Motor neuron (in vitro differentiated cells): ENCODE measurements around the gene VTI1A. TPM values are rescaled to one million over a fixed set of nuclear protein-coding genes. Genes with fewer than 3 reads are reported as not detected.
"Not testable (repeated sequence)": the region's sequence is repeated elsewhere in the genome, so short reads cannot be mapped to it uniquely, and the experiment has no call there.

ENCODE experiments used
- ATAC-seq, 8 experiments: fragments of 200-7000 bp; cut with Tn5 transposase; replicated peaks in 6 of 8; 2 replicates each; pipeline ENCODE4 v1.8.0; 2021; ENCODE audit warnings: mild to moderate bottlenecking in 8 of 8, moderate library complexity in 8 of 8
- H3K27ac ChIP-seq, 2 donors: fragments of 250-450 bp; sonication (Bioruptor Pico); 2 replicates each; pipeline ENCODE4 v1.9.0; 2021; ENCODE audit warnings: antibody characterized with exemption in 2 of 2, mild to moderate bottlenecking in 2 of 2, moderate library complexity in 1 of 2
- H3K4me1 ChIP-seq, 2 donors: fragments of 250-450 bp; sonication (Bioruptor Pico); replicated peaks in 1 of 2; 2 replicates each; pipeline ENCODE4 v1.6.1; 2021; ENCODE audit warnings: antibody characterized with exemption in 2 of 2, mild to moderate bottlenecking in 2 of 2, moderate library complexity in 1 of 2
- H3K4me3 ChIP-seq, 5 donors: fragments of 250-450 bp; sonication (Bioruptor Pico); 2 replicates each; pipeline ENCODE4 v1.9.0; 2021; ENCODE audit warnings: antibody characterized with exemption in 5 of 5, mild to moderate bottlenecking in 5 of 5, moderate library complexity in 4 of 5
- WGBS, 10 experiments: fragments of 450-650 bp; shearing (Covaris generic); methylation state at CpG; one replicate each; pipeline ENCODE4 v1.0.0; 2022; 5-methylcytosine and 5-hydroxymethylcytosine counted together
- in situ Hi-C, 9 experiments: fragments of 400-800 bp; cut with MboI; loops; one replicate each; pipeline ENCODE4 v1.15.0; 2021; ENCODE audit warnings: low sequenced_read_pairs in 9 of 9, low pct_unique_long_range_greater_than_20kb in 2 of 9; ENCODE audit not compliant: unreplicated experiment in 9 of 9
- total RNA-seq, 8 experiments: library from RNA; unstranded; fragments of 300-600 nt; gene quantifications; 2 replicates each; pipeline versions ENCODE4 v1.2.3 to v1.2.4, GENCODE V29; 2022

The VTI1A gene
- total RNA-seq, 8 experiments from 2014 or later: 29.8 to 55.3 (median 42.6) TPM

DNA sequence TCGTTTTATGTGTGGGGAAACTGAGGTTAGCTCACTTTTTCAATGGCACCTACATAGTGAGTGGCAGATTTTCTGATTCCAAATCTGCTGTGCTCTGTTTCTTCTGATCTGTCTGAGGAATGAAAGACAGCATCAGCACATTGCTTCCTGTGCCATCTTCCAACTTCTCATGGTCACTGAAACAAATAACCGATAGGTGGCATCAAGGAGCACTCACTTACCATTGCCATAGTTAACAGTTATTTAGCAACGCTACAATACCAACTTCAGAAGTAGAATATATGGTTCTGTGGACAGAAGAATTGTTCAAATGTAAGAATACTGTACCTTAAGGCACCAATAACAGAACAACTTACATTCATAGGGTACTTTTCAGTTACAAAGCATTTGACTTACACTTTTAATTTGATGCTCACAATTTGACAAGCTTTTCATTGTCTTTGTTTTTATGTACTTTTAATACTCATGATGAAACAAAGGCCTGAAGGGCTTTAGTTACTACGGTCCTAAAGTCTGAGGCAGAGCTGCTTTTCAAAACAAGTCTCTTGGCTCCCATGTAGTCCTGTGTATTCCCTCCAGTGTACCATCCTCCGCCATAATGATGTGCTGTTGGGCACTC lies 274.2 kb downstream of the VTI1A start:
- WGBS, 10 experiments: 27 to 84% (median 52%) methylated on average over 1 to 5 of the region's 5 CpGs
- peak in 2 of 8 experiments; percentile 11 to 59 for ATAC-seq
- in situ Hi-C loops: no loop called here
- no peak overlapping the region for H3K4me3 ChIP-seq
- no peak overlapping the region for H3K27ac ChIP-seq
- H3K4me1 ChIP-seq: peaks cover 7 to 26% of the 10 kb centered on the region in 2 donors

DNA sequence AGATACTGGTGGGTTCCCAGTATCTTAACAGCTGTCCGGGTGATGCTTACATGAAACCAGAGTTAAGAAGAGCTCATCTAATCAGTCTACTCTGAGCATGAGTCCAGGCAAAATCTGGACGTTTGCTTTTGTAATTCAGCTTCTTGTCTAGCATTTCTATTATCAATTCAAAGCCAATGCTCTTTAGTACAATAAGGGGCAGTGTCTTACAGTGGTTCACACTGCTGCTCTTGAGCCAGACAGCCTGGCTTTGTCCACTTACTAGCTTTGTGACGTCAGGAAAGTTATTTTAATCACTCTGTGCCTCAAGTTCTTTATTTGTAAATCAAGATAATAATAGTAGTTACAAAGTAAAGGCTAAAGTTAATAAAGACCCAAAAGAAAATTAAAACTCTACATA lies 275.7 kb downstream of the VTI1A start:
- in situ Hi-C loops: no loop called here
- ATAC-seq: peak in 1 of 8 experiments; percentile 27

DNA sequence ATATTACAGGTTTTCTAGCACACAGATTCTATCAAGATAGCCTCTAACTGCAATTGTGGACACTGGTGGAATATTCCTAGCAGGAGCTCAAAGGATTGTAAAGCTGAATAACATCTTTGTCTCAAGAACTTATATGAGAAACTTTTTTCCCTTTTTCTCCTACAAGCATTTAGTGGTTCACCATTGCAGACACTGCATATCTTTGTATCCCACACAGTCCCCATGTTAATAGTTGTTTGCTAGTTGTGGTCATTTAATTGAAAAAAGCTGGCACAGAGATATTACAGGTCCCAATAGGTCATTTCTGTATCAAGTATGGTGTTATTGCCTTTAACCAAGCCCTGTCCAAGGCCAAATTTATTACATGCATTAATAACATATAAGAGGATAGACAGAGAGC lies 276.9 kb downstream of the VTI1A start:
- in situ Hi-C loops: no loop called here
- ATAC-seq: peak in 1 of 8 experiments; percentile 66

More for the DNA sequence above, 275.7 kb downstream of the VTI1A start:
- no peak overlapping the region for H3K4me3 ChIP-seq
- H3K27ac ChIP-seq: no peak overlapping the region
- H3K4me1 ChIP-seq: peaks cover 7 to 14% of the 10 kb centered on the region in 2 donors
- WGBS, 10 experiments: 0 to 83% (median 64%) methylated on average over 1 to 3 of the region's 3 CpGs; no CpG with 5 or more reads in 2 of the 10 experiments

DNA sequence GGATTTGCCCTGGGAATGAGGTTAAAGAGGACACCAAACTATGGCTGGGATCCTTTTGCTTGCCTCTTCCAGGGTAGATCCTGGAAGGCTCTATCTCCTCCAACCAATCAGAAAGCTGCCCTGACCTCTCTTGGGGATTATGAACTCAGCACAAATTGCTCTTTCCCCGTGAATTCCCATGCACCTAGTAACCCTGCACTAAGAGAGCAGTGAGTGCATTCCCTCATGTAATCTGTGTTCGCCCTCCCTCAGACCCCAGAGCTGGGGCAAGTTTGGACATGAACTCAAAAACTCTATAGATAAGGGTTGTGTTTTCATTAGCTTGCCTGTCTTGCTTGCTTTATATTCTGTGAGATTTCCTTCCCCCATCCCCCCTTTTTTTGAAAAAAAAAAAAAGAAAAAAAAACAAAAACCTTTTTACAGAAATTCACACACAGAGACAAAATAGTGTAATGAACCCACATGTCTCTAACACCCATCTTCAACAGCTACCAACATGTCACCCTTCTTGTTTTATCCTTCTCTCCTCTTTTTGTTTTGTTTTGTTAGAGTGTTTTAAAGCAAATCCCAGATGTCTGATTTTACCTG lies 277.5 kb downstream of the VTI1A start:
- in situ Hi-C loops: no loop called here

More for the DNA sequence above, 276.9 kb downstream of the VTI1A start:
- H3K4me1 ChIP-seq: peaks cover 10 to 21% of the 10 kb centered on the region in 2 donors
- no peak overlapping the region for H3K4me3 ChIP-seq
- H3K27ac ChIP-seq: no peak overlapping the region

DNA sequence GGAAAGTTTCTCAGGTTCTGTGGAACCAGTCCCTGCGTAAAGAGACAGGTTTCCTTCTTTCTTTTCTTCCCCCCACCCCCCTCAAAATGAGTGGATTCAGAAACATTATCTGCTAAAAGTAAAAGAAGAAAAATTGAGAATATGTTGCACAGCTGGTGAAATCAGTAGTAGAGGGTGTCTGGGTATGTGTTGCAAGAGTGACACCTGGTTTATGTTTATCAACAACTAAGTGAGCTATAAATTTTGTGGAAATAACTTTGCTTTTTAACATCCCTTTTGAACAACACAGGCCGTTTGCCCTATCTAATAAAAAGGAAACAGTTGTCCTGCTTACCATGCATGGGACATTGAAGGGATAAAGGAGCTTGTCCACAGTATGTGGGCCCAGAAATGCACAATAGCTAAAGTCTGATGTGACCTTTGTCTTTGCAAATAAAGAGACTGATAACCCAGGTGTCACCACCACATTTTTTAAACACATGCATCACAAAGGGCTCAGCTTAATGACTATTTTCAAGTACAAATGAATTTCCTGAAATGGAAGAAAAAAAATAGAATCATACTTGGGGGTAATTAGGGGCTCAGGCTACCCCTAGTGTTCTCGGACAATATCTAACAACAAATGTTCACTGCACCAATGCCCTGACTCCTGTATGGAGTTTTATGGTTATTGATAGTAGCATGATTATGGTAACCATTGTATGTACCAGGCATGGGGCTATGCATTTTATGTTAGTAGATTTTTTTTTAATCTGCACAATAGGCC lies 281.3 kb downstream of the VTI1A start:
- in situ Hi-C loops: no loop called here
- Histone ChIP-seq H3K4me1 (peaks cover 24 to 27% of the 10 kb centered on the region in 2 donors), H3K4me3 (no peak overlapping the region), H3K27ac (no peak overlapping the region)
- no peak for ATAC-seq
- 25 to 100% (median 44%) methylated on average over 1 to 3 of the region's 3 CpGs; no CpG with 5 or more reads in 4 of the 10 experiments for WGBS, 10 experiments

More for the DNA sequence above, 277.5 kb downstream of the VTI1A start:
- WGBS, 10 experiments: 40 to 100% (median 83%) methylated on average over 1 to 2 of the region's 2 CpGs; no CpG with 5 or more reads in 5 of the 10 experiments
- no peak for ATAC-seq
- H3K27ac ChIP-seq: no peak overlapping the region
- H3K4me1 ChIP-seq: peaks cover 8 to 21% of the 10 kb centered on the region in 2 donors
- H3K4me3 ChIP-seq: no peak overlapping the region

DNA sequence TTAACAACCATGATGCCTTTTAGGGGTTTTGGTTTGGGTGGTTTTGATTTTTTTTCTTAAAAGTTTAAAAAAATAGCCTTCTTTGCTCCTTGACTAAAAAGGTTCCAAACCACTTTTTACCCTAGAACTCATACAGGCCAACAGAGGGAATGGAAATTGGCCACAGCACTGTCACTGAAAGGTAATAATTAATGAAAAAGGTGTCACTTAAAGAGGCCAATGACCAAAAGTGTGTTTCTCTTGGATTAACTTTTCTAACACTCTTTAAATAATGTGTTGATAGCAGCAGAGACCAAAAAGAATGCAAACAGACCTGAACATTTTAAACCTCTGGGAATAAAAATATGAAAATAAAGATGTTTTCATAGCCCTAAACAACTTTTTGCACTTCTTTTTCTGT lies 282.0 kb downstream of the VTI1A start:
- Histone ChIP-seq H3K27ac (no peak overlapping the region), H3K4me1 (peaks cover 25% of the 10 kb centered on the region in 2 donors), H3K4me3 (no peak overlapping the region)
- ATAC-seq: no peak
- in situ Hi-C loops: no loop called here

DNA sequence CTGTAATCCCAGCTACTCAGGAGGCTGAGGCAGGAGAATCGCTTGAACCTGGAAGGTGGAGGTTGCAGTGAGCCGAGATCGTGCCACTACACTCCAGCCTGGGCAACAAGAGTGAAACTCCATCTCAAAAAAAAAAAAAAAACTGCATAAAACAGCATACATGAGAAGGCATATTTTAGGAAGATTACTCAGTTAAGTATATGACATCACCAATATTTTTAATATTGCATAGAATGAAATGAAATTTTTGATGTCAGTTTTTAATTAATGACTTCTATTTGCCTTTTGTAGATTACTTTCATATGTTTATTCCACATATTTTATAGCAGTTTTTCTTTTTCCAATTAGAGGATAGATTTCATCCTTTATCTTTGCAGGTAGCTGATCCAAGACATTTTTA lies 284.4 kb downstream of the VTI1A start:
- in situ Hi-C loops, ATAC-seq, H3K4me3 ChIP-seq, H3K27ac ChIP-seq: not testable (repeated sequence)
- H3K4me1 ChIP-seq: peaks cover 22 to 24% of the 10 kb centered on the region in 2 donors
- 100% methylated on average over 3 of the region's 3 CpGs; no CpG with 5 or more reads in 9 of the 10 experiments for WGBS, 10 experiments

DNA sequence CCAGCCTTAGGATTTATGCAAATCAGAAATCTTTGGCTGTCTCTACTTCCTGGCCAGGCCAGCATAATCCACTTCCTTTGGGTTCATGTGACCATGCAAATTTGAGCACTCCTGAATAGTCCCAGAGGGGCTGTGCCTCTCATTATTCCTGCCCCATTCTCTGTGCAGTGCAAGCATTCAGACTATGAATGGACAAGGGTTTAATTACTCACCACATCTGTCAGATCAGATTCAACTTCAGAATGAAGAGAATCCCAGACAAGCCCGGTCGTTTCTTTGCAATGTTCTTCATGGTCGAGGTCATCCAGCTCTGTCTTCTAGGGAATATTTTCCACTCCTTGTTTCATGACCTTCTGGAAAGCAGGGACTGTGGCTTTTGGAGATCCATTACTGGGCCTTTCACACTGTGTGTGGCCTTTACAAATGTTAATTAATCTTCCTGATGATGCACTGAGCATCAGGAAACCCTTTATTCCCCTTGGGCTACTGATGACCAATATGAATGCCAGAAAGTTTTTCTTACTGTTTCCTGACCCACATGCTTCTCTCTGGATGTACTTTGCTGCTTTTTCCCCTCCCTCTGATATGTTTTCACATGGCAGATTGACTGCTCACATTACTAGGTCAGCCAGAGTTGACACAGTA lies 285.4 kb downstream of the VTI1A start:
- ATAC-seq: peak; percentile 96 to 99 (median 98)
- Histone ChIP-seq H3K27ac (peak overlapping the region; percentile 54 to 69), H3K4me3 (no peak overlapping the region), H3K4me1 (peaks cover 24 to 25% of the 10 kb centered on the region in 2 donors)
- in situ Hi-C loops: no loop called here
- 0 to 10% (median 0%) methylated on average over 1 to 3 of the region's 3 CpGs; no CpG with 5 or more reads in 3 of the 10 experiments for WGBS, 10 experiments

DNA sequence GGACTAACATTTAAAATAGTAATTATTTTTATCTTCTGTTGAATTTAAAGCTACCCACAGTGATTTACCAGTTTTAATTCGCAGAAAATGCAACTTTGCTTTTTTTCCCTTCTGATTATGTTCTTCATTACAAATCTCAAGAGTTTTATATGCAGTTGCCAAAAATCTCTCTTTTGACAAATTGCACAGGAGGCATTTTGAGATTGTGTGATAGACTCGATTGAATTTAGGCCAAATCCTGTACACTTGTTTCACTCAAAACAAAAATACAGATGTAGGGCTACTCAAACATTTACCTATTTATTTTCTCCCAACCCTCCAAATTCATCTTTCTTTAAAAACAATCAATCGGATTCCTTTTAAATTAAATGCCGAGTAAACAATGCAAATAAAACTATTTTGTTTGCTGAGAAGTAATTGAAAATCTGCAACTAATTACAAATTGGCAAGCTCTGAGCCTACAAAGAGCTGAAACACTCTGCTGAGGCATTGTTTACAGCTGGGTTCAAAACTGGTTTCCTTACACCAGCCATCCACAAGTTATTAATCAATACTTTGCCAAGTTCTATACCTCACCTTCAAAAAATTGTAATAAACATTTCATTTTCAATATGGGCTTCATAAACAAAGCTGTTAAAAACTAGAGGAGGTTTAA lies 288.2 kb downstream of the VTI1A start:
- ATAC-seq: no peak
- in situ Hi-C loops: no loop called here
- Histone ChIP-seq H3K4me1 (peaks cover 17 to 36% of the 10 kb centered on the region in 2 donors), H3K27ac (no peak overlapping the region), H3K4me3 (no peak overlapping the region)
- 16 to 100% (median 80%) methylated on average over 1 to 4 of the region's 4 CpGs for WGBS, 10 experiments

DNA sequence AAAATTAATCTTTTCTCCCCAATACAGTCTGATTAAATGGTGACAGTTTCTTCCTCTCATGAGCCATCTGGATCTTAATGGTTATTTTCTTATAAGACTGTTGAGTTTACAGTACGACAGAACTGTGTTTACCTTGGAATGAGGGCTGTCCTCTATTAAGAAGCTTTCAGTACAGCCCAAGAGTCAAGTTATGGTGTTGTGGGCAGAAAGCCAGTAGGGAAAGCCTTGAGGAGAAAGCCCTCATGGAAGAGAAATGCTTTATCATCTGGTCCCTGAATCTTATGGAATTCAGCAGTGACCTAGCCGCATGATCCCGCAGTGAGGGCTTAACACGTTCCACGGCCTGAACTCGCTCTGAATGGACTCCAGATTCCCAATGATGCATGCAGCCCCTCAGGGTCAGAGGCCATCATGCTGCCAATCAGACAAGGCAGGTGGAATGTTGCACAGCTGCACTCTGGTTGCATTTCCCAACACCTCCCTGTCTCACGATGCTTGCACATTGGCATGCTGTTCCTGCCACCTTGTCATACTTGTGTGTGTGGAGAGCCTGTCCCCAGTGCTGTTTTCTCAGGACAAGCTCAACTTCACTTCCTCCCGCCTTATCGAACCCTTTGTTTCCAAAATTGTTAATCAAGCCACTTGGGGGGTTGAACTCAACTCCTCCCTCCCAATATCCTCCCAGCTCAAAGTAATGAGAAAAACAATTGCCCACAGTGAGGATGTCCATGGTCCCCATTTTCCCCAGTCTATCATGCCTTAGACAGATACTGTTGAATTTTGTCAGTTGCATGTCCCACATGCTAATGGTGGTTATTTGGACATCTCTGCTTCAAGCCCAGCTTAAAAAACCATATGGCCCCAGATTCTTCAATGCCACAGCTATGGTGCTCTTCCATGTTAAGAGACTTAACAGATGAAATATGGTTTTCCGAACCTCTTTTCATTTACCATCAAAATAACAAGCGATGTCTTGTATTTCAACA lies 291.9 kb downstream of the VTI1A start:
- ATAC-seq: no peak
- in situ Hi-C loops: no loop called here
- Histone ChIP-seq H3K4me1 (peaks cover 10 to 35% of the 10 kb centered on the region in 2 donors), H3K27ac (no peak overlapping the region), H3K4me3 (no peak overlapping the region)
- WGBS, 10 experiments: 75 to 100% (median 90%) methylated on average over 1 to 9 of the region's 11 CpGs

DNA sequence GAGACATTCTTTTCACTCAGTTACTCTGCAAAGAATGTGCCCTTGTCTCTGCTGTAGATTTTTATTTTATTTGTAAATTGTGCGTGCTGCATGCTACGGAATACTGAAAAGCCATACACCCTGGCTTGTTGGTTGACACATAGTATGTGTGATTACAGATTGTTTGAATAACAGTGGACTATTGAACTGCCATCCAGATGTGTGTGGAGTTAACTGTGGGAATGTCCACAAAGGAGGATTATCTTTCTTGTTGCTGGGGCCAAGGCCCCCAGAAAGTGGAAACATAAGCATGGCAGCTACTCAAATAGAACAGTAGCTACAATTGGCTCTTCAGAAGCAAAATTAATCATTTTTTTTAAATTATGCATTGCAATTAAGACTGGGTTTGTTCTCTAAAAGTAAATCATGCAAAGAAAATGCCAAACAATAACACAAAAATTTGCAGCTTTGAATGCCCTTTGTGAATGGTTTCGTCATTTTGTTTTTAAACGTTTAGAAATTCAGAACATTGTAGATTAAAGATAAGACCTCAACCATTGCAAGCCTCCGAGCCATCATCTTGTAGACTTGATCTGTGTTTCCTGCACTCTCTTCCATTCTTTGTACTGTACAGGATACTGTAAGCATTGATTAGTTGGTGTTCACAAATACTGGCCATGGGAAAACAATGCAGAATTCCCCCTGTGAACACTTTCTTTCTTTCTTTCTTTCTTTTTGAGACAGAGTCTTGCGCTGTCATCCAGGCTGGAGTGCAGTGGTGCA lies 292.8 kb downstream of the VTI1A start:
- 81 to 100% (median 92%) methylated on average over 1 to 5 of the region's 6 CpGs for WGBS, 10 experiments
- peaks cover 10 to 35% of the 10 kb centered on the region in 2 donors for H3K4me1 ChIP-seq
- no peak overlapping the region for H3K27ac ChIP-seq
- ATAC-seq: peak in 1 of 8 experiments; percentile 72
- in situ Hi-C loops: no loop called here
- no peak overlapping the region for H3K4me3 ChIP-seq
